CD4-positive, alpha-beta T cell treated with Interferon alpha-2 for 1 hour (primary cell): ENCODE data around the gene PPM1J.

Source experiments
- DNase-seq, 2 donors: peaks; one replicate each; pipeline ENCODE4 v3.0.0-alpha.2; 2020 to 2022

The PPM1J gene

GRCh38 chr1:112703706-112704105 is 11.4 kb downstream of the PPM1J start:
- DNase-seq: no peak

GRCh38 chr1:112702420-112703261 is 12.5 kb downstream of the PPM1J start:
- DNase-seq: no peak

GRCh38 chr1:112702067-112702395 is 13.1 kb downstream of the PPM1J start:
- no peak for DNase-seq

GRCh38 chr1:112701227-112702066 is 13.7 kb downstream of the PPM1J start:
- no peak for DNase-seq

- DNase-seq: peak; percentile 74 to 81
These were observed 14.6 kb downstream of the PPM1J start for GRCh38 chr1:112700290-112701226.

GRCh38 chr1:112699425-112700144 is 15.5 kb downstream of the PPM1J start:
- no peak for DNase-seq

GRCh38 chr1:112698366-112699310 is 16.5 kb downstream of the PPM1J start:
- no peak for DNase-seq

- no peak for DNase-seq
These were observed 17.3 kb downstream of the PPM1J start for GRCh38 chr1:112697781-112698201.

GRCh38 chr1:112696578-112697314 is 18.4 kb downstream of the PPM1J start:
- no peak for DNase-seq

GRCh38 chr1:112695276-112695675 is 19.9 kb downstream of the PPM1J start:
- DNase-seq: no peak

- DNase-seq: no peak
These were observed 20.7 kb downstream of the PPM1J start for GRCh38 chr1:112694363-112694929.

GRCh38 chr1:112693821-112694220 is 21.3 kb downstream of the PPM1J start:
- DNase-seq: no peak

- DNase-seq: no peak
These were observed 22.5 kb downstream of the PPM1J start for GRCh38 chr1:112692681-112693080.

- DNase-seq: no peak
These were observed 25.3 kb downstream of the PPM1J start for GRCh38 chr1:112689842-112690237.

GRCh38 chr1:112689196-112689841 is 25.8 kb downstream of the PPM1J start:
- no peak for DNase-seq

GRCh38 chr1:112688781-112689193 is 26.3 kb downstream of the PPM1J start:
- DNase-seq: no peak

GRCh38 chr1:112687785-112688496 is 27.2 kb downstream of the PPM1J start:
- no peak for DNase-seq

- no peak for DNase-seq
These were observed 27.8 kb downstream of the PPM1J start for GRCh38 chr1:112687361-112687760.

- no peak for DNase-seq
These were observed 28.3 kb downstream of the PPM1J start for GRCh38 chr1:112686835-112687234.
